ENCODE data around the gene ITPKC. TPM values are rescaled to one million over a fixed set of nuclear protein-coding genes. Genes with fewer than 3 reads are reported as not detected.

The ITPKC gene
- total and polyA plus RNA-seq, 2 of the 13 experiments (the other 11 are each of a cell fraction or from before 2014, with no cell fraction given): 6.9 to 11.2 TPM

GRCh38 chr19:40724315-40724714 is 7.4 kb downstream of the ITPKC start (continued):
- no peak for TF ChIP-seq GZF1 (CRISPR knock-in tag; IDR thresholded peaks at IDR 0.05)
- no peak for TF ChIP-seq EED (CRISPR knock-in tag; IDR thresholded peaks at IDR 0.05)
- TF ChIP-seq NFIC (IDR thresholded peaks at IDR 0.05; ENCODE audit: low read length): no peak

- peaks cover 12 to 54% of the 10 kb centered on the region in 2 experiments; a peak in 4 of 5 replicates for H3K36me3 ChIP-seq (replicated peaks in 1 of 2; ENCODE audit: control insufficient read depth in 1 of 2, insufficient read depth in 2 of 2, low read length in 2 of 2)
- peaks cover 28% of the 10 kb centered on the region for H3K4me1 ChIP-seq (ENCODE audit: insufficient read depth, low read length)
- no peaks in the 10 kb centered on the region for H3K9me3 ChIP-seq (ENCODE audit: low read length)
- H3K9ac ChIP-seq (ENCODE audit: insufficient read depth, low read depth, low read length): no peak overlapping the region
- H4K20me1 ChIP-seq (ENCODE audit: insufficient read depth, low read length): no peaks in the 10 kb centered on the region
- ATAC-seq (no peak), DNase-seq (ENCODE audit: low spot score) (no peak), FAIRE-seq (no peak)
- in situ Hi-C loops (cut with HindIII; ENCODE audit: extremely low pct_ligation_motif_present, low pct_unique_long_range_greater_than_20kb): no loop called here
- H3K27me3 ChIP-seq (ENCODE audit: control insufficient read depth in 1 of 2, insufficient read depth in 2 of 2, low read length in 2 of 2): no peaks in the 10 kb centered on the region
- intact Hi-C loops (cut with micrococcal nuclease; ENCODE audit: unreplicated experiment): no loop called here
- WGBS (ENCODE audit: low lambda C conversion rate): 100% methylated on average over 3 of the region's 3 CpGs
- H3K4me3 ChIP-seq (replicated peaks in 1 of 3; ENCODE audit: insufficient read depth in 1 of 3, low read depth in 2 of 3, low read length in 3 of 3): no peak overlapping the region
- TF ChIP-seq DPF2 (CRISPR knock-in tag; IDR thresholded peaks at IDR 0.05; ENCODE audit: borderline replicate concordance, low read depth) (no peak), ZBTB1 (CRISPR knock-in tag; IDR thresholded peaks at IDR 0.05; ENCODE audit: borderline replicate concordance) (no peak), NPAS2 (CRISPR knock-in tag; IDR thresholded peaks at IDR 0.05; ENCODE audit: borderline replicate concordance) (no peak), GLI4 (CRISPR knock-in tag; IDR thresholded peaks at IDR 0.05; ENCODE audit: borderline replicate concordance) (no peak)
- no peak overlapping the region for H3K4me2 ChIP-seq (ENCODE audit: low read depth, low read length)
- CTCF ChIA-PET (ENCODE audit: low intra/inter-chr PET ratio, low total read pairs): no interaction called here
- no peak overlapping the region for H3K27ac ChIP-seq (ENCODE audit: extremely low read length, insufficient read depth, low read length)
- no peak overlapping the region for H2AFZ ChIP-seq (ENCODE audit: low read length)
- POLR2A ChIA-PET: interaction anchor here (0.6 kb wide), 1 partner anchor 30 kb away, joined by 3 read pairs; no protein-coding TSS in a partner anchor
- peaks cover 31% of the 10 kb centered on the region for H3K79me2 ChIP-seq (ENCODE audit: insufficient read depth, low read length)
- BruUV-seq (replicated peaks): no TSS peak
Observed at GRCh38 chr19:40724855-40725254, 7.9 kb downstream of the ITPKC start.

GRCh38 chr19:40726279-40726678 is 9.4 kb downstream of the ITPKC start:
- H3K79me2 ChIP-seq (ENCODE audit: insufficient read depth, low read length): peaks cover 17% of the 10 kb centered on the region
- H4K20me1 ChIP-seq (ENCODE audit: insufficient read depth, low read length): no peaks in the 10 kb centered on the region
- peaks cover 17 to 65% of the 10 kb centered on the region in 2 experiments; a peak in 4 of 5 replicates for H3K36me3 ChIP-seq (replicated peaks in 1 of 2; ENCODE audit: control insufficient read depth in 1 of 2, insufficient read depth in 2 of 2, low read length in 2 of 2)
- H2AFZ ChIP-seq (ENCODE audit: low read length): no peak overlapping the region
- POLR2A ChIA-PET: interaction anchor here (1.4 kb wide), 1 partner anchor 9 kb away, joined by 5 read pairs; the partner anchor contains the start of genes COQ8B and ITPKC
- in situ Hi-C loops (cut with HindIII; ENCODE audit: extremely low pct_ligation_motif_present, low pct_unique_long_range_greater_than_20kb): no loop called here
- FAIRE-seq (no peak), DNase-seq (ENCODE audit: low spot score) (no peak), ATAC-seq (no peak)
- WGBS (ENCODE audit: low lambda C conversion rate): 96% methylated on average over 3 of the region's 4 CpGs
- no peaks in the 10 kb centered on the region for H3K9me3 ChIP-seq (ENCODE audit: low read length)
- no peaks in the 10 kb centered on the region for H3K27me3 ChIP-seq (ENCODE audit: control insufficient read depth in 1 of 2, insufficient read depth in 2 of 2, low read length in 2 of 2)
- intact Hi-C loops (cut with micrococcal nuclease; ENCODE audit: unreplicated experiment): no loop called here
- H3K4me3 ChIP-seq (replicated peaks in 1 of 3; ENCODE audit: insufficient read depth in 1 of 3, low read depth in 2 of 3, low read length in 3 of 3): no peak overlapping the region
- CTCF ChIA-PET (ENCODE audit: low intra/inter-chr PET ratio, low total read pairs): no interaction called here
- peaks cover 13% of the 10 kb centered on the region for H3K4me1 ChIP-seq (ENCODE audit: insufficient read depth, low read length)
- no peak overlapping the region for H3K27ac ChIP-seq (ENCODE audit: extremely low read length, insufficient read depth, low read length)
- no TSS peak for BruUV-seq (replicated peaks)
- no peak overlapping the region for H3K9ac ChIP-seq (ENCODE audit: insufficient read depth, low read depth, low read length)
- no peak overlapping the region for H3K4me2 ChIP-seq (ENCODE audit: low read depth, low read length)
- TF ChIP-seq ZBTB40 (IDR thresholded peaks at IDR 0.05) (peak; percentile 80), ZBTB40 (CRISPR knock-in tag; IDR thresholded peaks at IDR 0.05) (peak; percentile 97)

All from HepG2 (cell line).